DND-41 (cell line): Measurements from ENCODE around the gene TMEM270.

ENCODE experiments used
- EZH2 ChIP-seq: IDR thresholded peaks from 3 replicates; pipeline ENCODE4 v1.6.1; 2012; ENCODE audit warnings: borderline replicate concordance, low read depth, mild to moderate bottlenecking, moderate library complexity, low read length, inconsistent platforms; ENCODE audit not compliant: severe bottlenecking
- TF ChIP-seq, protein P1 (sequence below): IDR thresholded peaks from 2 replicates; pipeline ENCODE4 v1.5.1; 2012; ENCODE audit warnings: borderline replicate concordance, low read length, moderate library complexity, mild to moderate bottlenecking; ENCODE audit not compliant: poor library complexity, severe bottlenecking; ENCODE audit errors: extremely low read depth

- TF ChIP-seq, protein P1, sequence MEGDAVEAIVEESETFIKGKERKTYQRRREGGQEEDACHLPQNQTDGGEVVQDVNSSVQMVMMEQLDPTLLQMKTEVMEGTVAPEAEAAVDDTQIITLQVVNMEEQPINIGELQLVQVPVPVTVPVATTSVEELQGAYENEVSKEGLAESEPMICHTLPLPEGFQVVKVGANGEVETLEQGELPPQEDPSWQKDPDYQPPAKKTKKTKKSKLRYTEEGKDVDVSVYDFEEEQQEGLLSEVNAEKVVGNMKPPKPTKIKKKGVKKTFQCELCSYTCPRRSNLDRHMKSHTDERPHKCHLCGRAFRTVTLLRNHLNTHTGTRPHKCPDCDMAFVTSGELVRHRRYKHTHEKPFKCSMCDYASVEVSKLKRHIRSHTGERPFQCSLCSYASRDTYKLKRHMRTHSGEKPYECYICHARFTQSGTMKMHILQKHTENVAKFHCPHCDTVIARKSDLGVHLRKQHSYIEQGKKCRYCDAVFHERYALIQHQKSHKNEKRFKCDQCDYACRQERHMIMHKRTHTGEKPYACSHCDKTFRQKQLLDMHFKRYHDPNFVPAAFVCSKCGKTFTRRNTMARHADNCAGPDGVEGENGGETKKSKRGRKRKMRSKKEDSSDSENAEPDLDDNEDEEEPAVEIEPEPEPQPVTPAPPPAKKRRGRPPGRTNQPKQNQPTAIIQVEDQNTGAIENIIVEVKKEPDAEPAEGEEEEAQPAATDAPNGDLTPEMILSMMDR, result no peak
- no peak for TF ChIP-seq EZH2
These were observed 16.0 kb upstream of the TMEM270 start for GRCh38 chr7:73844848-73845460.
